OCI-LY1 (cell line): ENCODE data around the gene GGT1.

Experiments
- H2AFZ ChIP-seq: fragments of 200-600 bp; sonication (generic), shearing (Covaris generic); 2 replicates; pipeline ENCODE4 v1.6.0; 2014; ENCODE audit warnings: antibody characterized with exemption, mild to moderate bottlenecking, low read length
- H3F3A ChIP-seq: fragments of 200-600 bp; sonication (generic), shearing (Covaris generic); 2 replicates; pipeline ENCODE4 v1.6.0; 2014; ENCODE audit warnings: mild to moderate bottlenecking, antibody characterized with exemption, low read length, moderate library complexity; ENCODE audit not compliant: insufficient read depth
- H3K27ac ChIP-seq: fragments of 200-600 bp; sonication (generic); 2 replicates; pipeline ENCODE4 v1.5.1; 2014; ENCODE audit warnings: low read length, mixed run types, mild to moderate bottlenecking, low read depth; ENCODE audit not compliant: poor library complexity, severe bottlenecking
- H3K27me3 ChIP-seq: fragments of 200-600 bp; sonication (generic); 2 replicates; pipeline ENCODE4 v1.6.0; 2014; ENCODE audit warnings: antibody characterized with exemption, mild to moderate bottlenecking, low read length, moderate library complexity; ENCODE audit not compliant: insufficient read depth
- H3K36me3 ChIP-seq: fragments of 200-600 bp; sonication (generic); 2 replicates; pipeline ENCODE4 v1.6.1; 2014; ENCODE audit warnings: mild to moderate bottlenecking, antibody characterized with exemption, low read length, moderate library complexity, mixed read lengths; ENCODE audit not compliant: insufficient read depth
- H3K4me1 ChIP-seq: fragments of 200-600 bp; sonication (generic); 2 replicates; pipeline ENCODE4 v1.5.1; 2014; ENCODE audit warnings: mild to moderate bottlenecking, low read length, moderate library complexity; ENCODE audit not compliant: insufficient read depth, severe bottlenecking
- H3K4me2 ChIP-seq: fragments of 200-600 bp; sonication (generic), shearing (Covaris generic); 2 replicates; pipeline ENCODE4 v1.6.1; 2014; ENCODE audit warnings: low read length
- H3K4me3 ChIP-seq: fragments of 200-600 bp; sonication (generic); 2 replicates; pipeline ENCODE4 v1.5.1; 2014; ENCODE audit warnings: low read length, low read depth, mild to moderate bottlenecking, mixed read lengths; ENCODE audit not compliant: poor library complexity, severe bottlenecking
- H3K79me2 ChIP-seq: fragments of 200-600 bp; shearing (Covaris generic); 2 replicates; pipeline ENCODE4 v1.6.1; 2016; ENCODE audit warnings: mixed run types, low read length, mixed read lengths; ENCODE audit not compliant: insufficient read depth
- H3K9ac ChIP-seq: fragments of 200-600 bp; sonication (generic), shearing (Covaris generic); 2 replicates; pipeline ENCODE4 v1.6.1; 2014; ENCODE audit warnings: mild to moderate bottlenecking, low read length, mixed read lengths
- H3K9me2 ChIP-seq: fragments of 200-600 bp; sonication (generic), shearing (Covaris generic); 2 replicates; pipeline ENCODE4 v1.6.1; 2014; ENCODE audit warnings: low read depth, mild to moderate bottlenecking, low read length, mixed read lengths
- H3K9me3 ChIP-seq: fragments of 200-600 bp; shearing (Covaris generic); 2 replicates; pipeline ENCODE4 v1.6.1; 2014; ENCODE audit warnings: low read length, mixed read lengths
- H4K20me1 ChIP-seq: fragments of 200-600 bp; sonication (generic), shearing (Covaris generic); 2 replicates; pipeline ENCODE4 v1.6.0; 2016; ENCODE audit warnings: mild to moderate bottlenecking, low read length; ENCODE audit not compliant: insufficient read depth
- EZH2 ChIP-seq: fragments of 200-600 bp; sonication (generic), shearing (Covaris generic); IDR thresholded peaks from 2 replicates; pipeline ENCODE4 v1.8.0; 2017; ENCODE audit warnings: borderline replicate concordance, mixed run types, mild to moderate bottlenecking, antibody characterized with exemption, low read length, moderate library complexity, mixed read lengths
- TF ChIP-seq, protein P1 (sequence below): fragments of 200-600 bp; sonication (generic), shearing (Covaris generic); IDR thresholded peaks from 2 replicates; pipeline ENCODE4 v1.5.1; 2017; ENCODE audit warnings: mild to moderate bottlenecking, antibody characterized with exemption, low read length, moderate library complexity, mixed read lengths

Gene GGT1

DNA sequence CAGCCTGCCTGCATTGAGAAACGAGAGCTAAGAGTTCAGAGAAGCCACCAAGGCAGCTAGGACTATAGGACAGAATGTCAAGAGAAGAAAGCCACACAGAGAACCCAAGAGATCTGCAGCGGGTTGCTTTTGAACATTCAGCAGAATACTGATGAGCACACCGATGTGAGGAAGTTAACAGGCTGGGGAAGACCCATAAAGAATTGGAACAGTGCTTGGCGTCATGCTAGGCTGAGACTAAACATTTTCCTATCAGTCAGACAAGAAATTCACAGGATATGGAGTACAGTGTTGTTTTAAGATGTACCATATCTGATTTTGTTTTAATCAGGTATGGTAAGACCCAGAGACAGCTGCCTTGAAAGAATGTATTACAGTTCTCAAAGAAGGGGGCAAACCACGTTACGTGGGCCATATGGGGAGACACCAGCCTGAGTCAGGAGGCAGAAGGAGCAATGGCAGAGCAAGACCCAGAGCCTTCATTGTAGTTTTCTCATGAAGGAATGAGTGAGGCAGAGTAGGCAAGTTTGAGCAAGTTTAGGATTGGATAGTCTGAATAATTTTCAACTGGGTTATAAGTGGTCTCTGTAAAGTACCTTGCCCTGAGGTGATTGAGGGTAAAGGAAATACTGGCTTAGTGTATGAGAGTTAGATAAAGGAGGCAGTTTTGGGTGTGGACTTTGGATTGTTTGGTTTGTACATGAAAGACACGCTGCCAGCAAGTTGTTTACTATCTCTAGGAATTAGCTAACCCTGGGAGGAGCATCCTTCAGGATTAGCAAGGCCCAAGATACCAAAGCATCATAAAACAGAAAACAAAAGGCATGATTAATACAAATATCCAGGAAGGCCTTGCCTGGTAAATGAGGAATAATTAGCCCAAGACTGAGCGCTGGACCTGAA, 24.4 kb upstream of the GGT1 start:
- Histone ChIP-seq H3K4me2 (no peak overlapping the region), H3K79me2 (no peaks in the 10 kb centered on the region), H3K27ac (no peak overlapping the region), H3F3A (no peaks in the 10 kb centered on the region), H3K4me3 (no peak overlapping the region), H3K36me3 (peaks cover 30% of the 10 kb centered on the region), H2AFZ (no peak overlapping the region), H3K27me3 (no peaks in the 10 kb centered on the region), H3K4me1 (no peaks in the 10 kb centered on the region), H3K9ac (no peak overlapping the region), H3K9me3 (no peaks in the 10 kb centered on the region), H4K20me1 (no peaks in the 10 kb centered on the region), H3K9me2 (no peaks in the 10 kb centered on the region)
- TF ChIP-seq, protein P1, sequence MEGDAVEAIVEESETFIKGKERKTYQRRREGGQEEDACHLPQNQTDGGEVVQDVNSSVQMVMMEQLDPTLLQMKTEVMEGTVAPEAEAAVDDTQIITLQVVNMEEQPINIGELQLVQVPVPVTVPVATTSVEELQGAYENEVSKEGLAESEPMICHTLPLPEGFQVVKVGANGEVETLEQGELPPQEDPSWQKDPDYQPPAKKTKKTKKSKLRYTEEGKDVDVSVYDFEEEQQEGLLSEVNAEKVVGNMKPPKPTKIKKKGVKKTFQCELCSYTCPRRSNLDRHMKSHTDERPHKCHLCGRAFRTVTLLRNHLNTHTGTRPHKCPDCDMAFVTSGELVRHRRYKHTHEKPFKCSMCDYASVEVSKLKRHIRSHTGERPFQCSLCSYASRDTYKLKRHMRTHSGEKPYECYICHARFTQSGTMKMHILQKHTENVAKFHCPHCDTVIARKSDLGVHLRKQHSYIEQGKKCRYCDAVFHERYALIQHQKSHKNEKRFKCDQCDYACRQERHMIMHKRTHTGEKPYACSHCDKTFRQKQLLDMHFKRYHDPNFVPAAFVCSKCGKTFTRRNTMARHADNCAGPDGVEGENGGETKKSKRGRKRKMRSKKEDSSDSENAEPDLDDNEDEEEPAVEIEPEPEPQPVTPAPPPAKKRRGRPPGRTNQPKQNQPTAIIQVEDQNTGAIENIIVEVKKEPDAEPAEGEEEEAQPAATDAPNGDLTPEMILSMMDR: no peak
- TF ChIP-seq EZH2: no peak

GRCh38 chr22:24579258-24579601, 23.8 kb upstream of the GGT1 start:
- H2AFZ ChIP-seq: no peak overlapping the region
- H3K9me2 ChIP-seq: no peaks in the 10 kb centered on the region
- H3K9ac ChIP-seq: no peak overlapping the region
- H3F3A ChIP-seq: no peaks in the 10 kb centered on the region
- no peaks in the 10 kb centered on the region for H3K9me3 ChIP-seq
- H3K4me1 ChIP-seq: no peaks in the 10 kb centered on the region
- H4K20me1 ChIP-seq: no peaks in the 10 kb centered on the region
- 0 out of 2 replicates have a peak, but pooled peaks cover 3% of the 10 kb centered on the region for H3K27me3 ChIP-seq
- no peak overlapping the region for H3K27ac ChIP-seq
- no peak for TF ChIP-seq EZH2
- TF ChIP-seq, protein P1: no peak
- H3K79me2 ChIP-seq: no peaks in the 10 kb centered on the region
- H3K4me2 ChIP-seq: no peak overlapping the region
- no peak overlapping the region for H3K4me3 ChIP-seq
- H3K36me3 ChIP-seq: peaks cover 24% of the 10 kb centered on the region

GRCh38 chr22:24580276-24580675, 22.7 kb upstream of the GGT1 start:
- H3K9me2 ChIP-seq: no peaks in the 10 kb centered on the region
- H3K79me2 ChIP-seq: no peaks in the 10 kb centered on the region
- no peaks in the 10 kb centered on the region for H4K20me1 ChIP-seq
- H3K9ac ChIP-seq: no peak overlapping the region
- no peaks in the 10 kb centered on the region for H3K4me1 ChIP-seq
- H2AFZ ChIP-seq: no peak overlapping the region
- no peaks in the 10 kb centered on the region for H3F3A ChIP-seq
- no peak overlapping the region for H3K27ac ChIP-seq
- no peak overlapping the region for H3K4me3 ChIP-seq
- H3K36me3 ChIP-seq: peaks cover 15% of the 10 kb centered on the region
- H3K27me3 ChIP-seq: 0 out of 2 replicates have a peak, but pooled peaks cover 3% of the 10 kb centered on the region
- H3K4me2 ChIP-seq: no peak overlapping the region
- no peak for TF ChIP-seq EZH2
- TF ChIP-seq, protein P1: no peak
- no peaks in the 10 kb centered on the region for H3K9me3 ChIP-seq
